Brain microvascular endothelial cell (primary cell): Measurements from ENCODE around the gene TMIGD3.

Source experiments
- DNase-seq: peaks from one replicate; pipeline ENCODE4 v3.0.0-alpha.2; 2020
- H3K27ac ChIP-seq: fragments of 250-450 bp; sonication (Bioruptor Pico); 2 replicates; pipeline ENCODE4 v1.5.1; 2020; ENCODE audit warnings: mild to moderate bottlenecking, moderate library complexity
- H3K27me3 ChIP-seq: fragments of 250-450 bp; sonication (Bioruptor Pico); replicated peaks from 2 replicates; pipeline ENCODE4 v1.5.1; 2020; ENCODE audit warnings: mild to moderate bottlenecking
- H3K36me3 ChIP-seq: fragments of 250-450 bp; sonication (Bioruptor Pico); replicated peaks from 2 replicates; pipeline ENCODE4 v1.5.1; 2020; ENCODE audit warnings: mild to moderate bottlenecking
- H3K4me3 ChIP-seq: 2 replicates; pipeline ENCODE4 v1.5.1; 2011; ENCODE audit warnings: low read depth, mild to moderate bottlenecking, control low read depth, low read length, moderate library complexity
- CTCF ChIP-seq: IDR thresholded peaks from 2 replicates; pipeline ENCODE4 v1.5.1; 2011; ENCODE audit warnings: low read depth, mild to moderate bottlenecking, moderate library complexity, low read length, control low read depth, inconsistent platforms; ENCODE audit errors: missing control alignments
- in situ Hi-C: cut with HindIII; loops from 2 replicates; pipeline ENCODE4 v1.10.0; 2017; ENCODE audit warnings: low sequenced_read_pairs, low pct_ligation_motif_present

Gene TMIGD3

DNA sequence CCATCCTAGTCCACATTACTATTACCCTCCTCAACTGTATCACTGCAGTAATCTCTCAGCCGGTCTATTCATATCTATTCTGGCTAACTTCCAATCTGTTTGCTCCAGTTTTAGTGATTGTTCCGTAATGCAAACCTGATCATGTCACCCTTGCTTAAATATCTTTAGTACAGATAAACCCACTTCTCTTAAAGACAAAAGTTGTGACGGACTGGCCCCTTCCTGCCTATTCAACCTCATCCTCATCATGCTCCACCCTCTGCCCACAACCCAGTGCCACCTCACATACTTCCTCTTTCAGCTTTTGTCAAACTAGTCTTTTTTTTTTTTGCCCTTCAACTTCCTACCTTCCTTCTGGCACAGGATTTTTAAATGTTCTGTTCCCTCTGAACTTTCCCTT is 32.4 kb downstream of the TMIGD3 start:
- no peak overlapping the region for H3K27ac ChIP-seq
- H3K36me3 ChIP-seq: peaks cover 5% of the 10 kb centered on the region
- no peak overlapping the region for H3K4me3 ChIP-seq
- no peak for DNase-seq
- no peaks in the 10 kb centered on the region for H3K27me3 ChIP-seq
- in situ Hi-C loops: no loop called here
- no peak for TF ChIP-seq CTCF

GRCh38 chr1:111470596-111470995 is 32.8 kb downstream of the TMIGD3 start:
- in situ Hi-C loops: no loop called here

GRCh38 chr1:111469539-111469938 is 33.9 kb downstream of the TMIGD3 start:
- Histone ChIP-seq H3K36me3 (peaks cover 5% of the 10 kb centered on the region), H3K4me3 (no peak overlapping the region), H3K27me3 (no peaks in the 10 kb centered on the region), H3K27ac (no peak overlapping the region)
- TF ChIP-seq CTCF: no peak
- DNase-seq: no peak
- in situ Hi-C loops: no loop called here

More at GRCh38 chr1:111470596-111470995, 32.8 kb downstream of the TMIGD3 start:
- Histone ChIP-seq H3K4me3 (no peak overlapping the region), H3K36me3 (peaks cover 5% of the 10 kb centered on the region), H3K27me3 (no peaks in the 10 kb centered on the region), H3K27ac (no peak overlapping the region)
- DNase-seq: no peak
- no peak for TF ChIP-seq CTCF

DNA sequence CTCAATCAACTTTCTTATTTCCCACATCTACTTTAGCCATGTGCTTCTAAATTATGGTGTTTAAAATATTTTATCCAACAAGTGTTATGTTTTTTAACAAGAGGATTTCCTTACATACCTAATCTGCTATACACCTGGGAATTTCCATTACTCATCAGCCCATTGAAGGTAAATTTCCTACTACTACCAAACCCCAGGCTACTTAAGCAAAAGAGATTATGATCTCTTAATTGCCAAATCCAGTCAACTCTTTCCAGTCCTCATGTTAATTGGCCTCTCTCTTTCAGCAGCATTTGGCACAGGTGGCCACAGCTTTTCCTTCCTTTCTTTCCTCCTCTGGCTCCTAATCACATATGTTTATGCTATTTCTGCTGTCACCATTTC is 34.7 kb downstream of the TMIGD3 start:
- no peak for DNase-seq
- Histone ChIP-seq H3K4me3 (no peak overlapping the region), H3K27ac (no peak overlapping the region), H3K36me3 (peaks cover 5% of the 10 kb centered on the region), H3K27me3 (no peaks in the 10 kb centered on the region)
- no peak for TF ChIP-seq CTCF
- in situ Hi-C loops: no loop called here

DNA sequence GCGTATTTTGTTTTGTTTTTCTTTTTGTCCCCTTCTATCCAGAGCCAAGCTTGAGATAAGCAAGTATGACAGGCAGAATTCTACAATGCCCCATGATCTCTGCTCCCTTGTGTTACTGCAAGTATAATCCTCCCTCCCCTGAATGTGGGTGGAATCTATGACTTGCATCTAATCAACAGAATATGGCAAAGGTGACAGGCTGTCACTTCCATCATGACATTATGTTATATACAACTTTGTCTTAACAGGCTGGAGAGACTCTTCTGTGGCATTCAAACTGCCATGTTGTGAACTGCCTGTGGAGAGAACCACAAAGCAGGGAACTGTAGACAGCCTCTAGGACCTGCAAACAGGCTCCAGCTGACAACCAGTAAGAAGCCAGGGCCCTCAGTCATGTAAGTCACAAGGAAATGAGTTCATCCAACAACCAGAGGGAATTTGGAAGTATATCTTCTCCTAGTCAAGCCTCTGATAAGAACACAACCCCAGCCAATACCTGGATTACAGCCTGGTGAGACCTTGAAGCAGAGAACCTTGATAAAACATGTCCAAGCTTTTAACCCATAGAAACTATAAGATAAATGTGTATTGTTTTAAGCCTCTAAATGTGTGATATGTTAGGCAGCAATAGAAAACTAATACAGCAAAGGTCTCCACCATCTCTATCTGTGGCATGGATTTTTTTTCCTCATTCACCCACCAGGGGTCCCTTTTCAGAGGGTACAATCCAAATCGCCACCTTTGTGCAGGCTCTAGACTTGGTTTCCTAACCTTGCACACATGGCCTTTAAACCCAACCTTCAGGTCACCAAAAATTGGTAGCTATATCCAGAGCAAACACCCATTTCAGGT is 35.3 kb downstream of the TMIGD3 start:
- TF ChIP-seq CTCF: no peak
- Histone ChIP-seq H3K27me3 (no peaks in the 10 kb centered on the region), H3K4me3 (no peak overlapping the region), H3K36me3 (peaks cover 5% of the 10 kb centered on the region), H3K27ac (no peak overlapping the region)
- no peak for DNase-seq
- in situ Hi-C loops: no loop called here

DNA sequence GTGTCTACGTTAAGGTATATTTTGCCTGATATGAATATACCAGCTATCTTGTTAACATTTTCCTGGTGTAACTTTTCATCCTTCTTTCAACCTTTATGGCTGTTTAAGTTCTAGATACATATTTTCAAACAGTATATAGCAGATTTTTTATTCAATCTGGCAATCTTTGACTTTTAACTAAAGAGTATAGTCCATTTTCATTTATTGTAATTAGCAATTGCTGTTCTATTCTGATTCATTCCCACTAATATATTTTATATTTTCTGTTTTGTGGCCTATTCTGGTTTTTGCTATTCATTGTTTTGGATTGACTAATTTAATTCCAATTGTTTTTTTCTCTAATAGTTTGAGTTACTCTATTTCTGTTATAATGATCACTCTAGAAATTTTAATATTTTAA is 37.0 kb downstream of the TMIGD3 start:
- no peak for TF ChIP-seq CTCF
- in situ Hi-C loops: no loop called here
- peaks cover 17% of the 10 kb centered on the region for H3K36me3 ChIP-seq
- no peak overlapping the region for H3K27ac ChIP-seq
- no peak overlapping the region for H3K4me3 ChIP-seq
- no peaks in the 10 kb centered on the region for H3K27me3 ChIP-seq
- DNase-seq: no peak
